Measurements from ENCODE around the gene NHERF2. TPM values are rescaled to one million over a fixed set of nuclear protein-coding genes. Genes with fewer than 3 reads are reported as not detected.
A peak's percentile ranks its signal among the peaks of the same experiment; 100 is the strongest.

Gene NHERF2
- total RNA-seq, 4 donors from 2014 or later, result 45.3 to 130 (median 88.3) TPM

DNA sequence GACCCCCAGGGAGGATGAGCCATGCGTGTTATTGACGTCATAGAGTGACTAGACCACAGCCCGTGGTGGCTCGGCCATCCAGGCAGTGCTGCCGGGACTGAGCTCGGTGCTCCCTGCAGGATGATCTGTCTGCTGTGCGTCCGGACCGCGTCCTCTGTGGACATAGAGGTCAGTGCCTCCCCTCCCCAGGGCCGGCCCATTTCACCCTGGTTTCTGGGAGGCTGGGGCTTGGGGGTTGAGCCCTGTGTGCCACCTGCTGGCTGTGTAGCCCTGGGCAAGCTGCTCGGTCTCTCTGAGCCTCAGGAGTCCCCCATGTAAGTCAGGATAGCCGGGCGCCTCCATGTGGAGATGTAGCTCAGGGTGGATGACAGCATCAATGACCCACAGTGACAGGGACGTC, 29.4 kb downstream of the NHERF2 start:
- no peaks in the 10 kb centered on the region for H3K9me3 ChIP-seq
- DNase-seq (ENCODE audit: extremely low spot score), result no peak
- no peaks in the 10 kb centered on the region for H3K4me1 ChIP-seq
- TF ChIP-seq, protein P1, sequence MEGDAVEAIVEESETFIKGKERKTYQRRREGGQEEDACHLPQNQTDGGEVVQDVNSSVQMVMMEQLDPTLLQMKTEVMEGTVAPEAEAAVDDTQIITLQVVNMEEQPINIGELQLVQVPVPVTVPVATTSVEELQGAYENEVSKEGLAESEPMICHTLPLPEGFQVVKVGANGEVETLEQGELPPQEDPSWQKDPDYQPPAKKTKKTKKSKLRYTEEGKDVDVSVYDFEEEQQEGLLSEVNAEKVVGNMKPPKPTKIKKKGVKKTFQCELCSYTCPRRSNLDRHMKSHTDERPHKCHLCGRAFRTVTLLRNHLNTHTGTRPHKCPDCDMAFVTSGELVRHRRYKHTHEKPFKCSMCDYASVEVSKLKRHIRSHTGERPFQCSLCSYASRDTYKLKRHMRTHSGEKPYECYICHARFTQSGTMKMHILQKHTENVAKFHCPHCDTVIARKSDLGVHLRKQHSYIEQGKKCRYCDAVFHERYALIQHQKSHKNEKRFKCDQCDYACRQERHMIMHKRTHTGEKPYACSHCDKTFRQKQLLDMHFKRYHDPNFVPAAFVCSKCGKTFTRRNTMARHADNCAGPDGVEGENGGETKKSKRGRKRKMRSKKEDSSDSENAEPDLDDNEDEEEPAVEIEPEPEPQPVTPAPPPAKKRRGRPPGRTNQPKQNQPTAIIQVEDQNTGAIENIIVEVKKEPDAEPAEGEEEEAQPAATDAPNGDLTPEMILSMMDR (IDR thresholded peaks at IDR 0.05), result peak in 2 of 3 experiments; percentile 9 to 19
- no peak for TF ChIP-seq POLR2AphosphoS5 (IDR thresholded peaks at IDR 0.05)
- H3K4me3 ChIP-seq, result no peak overlapping the region
- 71% methylated on average over 10 of the region's 15 CpGs for WGBS
- no peak overlapping the region for H3K27ac ChIP-seq (replicated peaks in 1 of 4)
- peaks cover 35 to 96% (median 90%) of the 10 kb centered on the region in 4 donors for H3K36me3 ChIP-seq
- intact Hi-C loops (cut with DNase I), result no loop called here
- H3K27me3 ChIP-seq, result no peaks in the 10 kb centered on the region

DNA sequence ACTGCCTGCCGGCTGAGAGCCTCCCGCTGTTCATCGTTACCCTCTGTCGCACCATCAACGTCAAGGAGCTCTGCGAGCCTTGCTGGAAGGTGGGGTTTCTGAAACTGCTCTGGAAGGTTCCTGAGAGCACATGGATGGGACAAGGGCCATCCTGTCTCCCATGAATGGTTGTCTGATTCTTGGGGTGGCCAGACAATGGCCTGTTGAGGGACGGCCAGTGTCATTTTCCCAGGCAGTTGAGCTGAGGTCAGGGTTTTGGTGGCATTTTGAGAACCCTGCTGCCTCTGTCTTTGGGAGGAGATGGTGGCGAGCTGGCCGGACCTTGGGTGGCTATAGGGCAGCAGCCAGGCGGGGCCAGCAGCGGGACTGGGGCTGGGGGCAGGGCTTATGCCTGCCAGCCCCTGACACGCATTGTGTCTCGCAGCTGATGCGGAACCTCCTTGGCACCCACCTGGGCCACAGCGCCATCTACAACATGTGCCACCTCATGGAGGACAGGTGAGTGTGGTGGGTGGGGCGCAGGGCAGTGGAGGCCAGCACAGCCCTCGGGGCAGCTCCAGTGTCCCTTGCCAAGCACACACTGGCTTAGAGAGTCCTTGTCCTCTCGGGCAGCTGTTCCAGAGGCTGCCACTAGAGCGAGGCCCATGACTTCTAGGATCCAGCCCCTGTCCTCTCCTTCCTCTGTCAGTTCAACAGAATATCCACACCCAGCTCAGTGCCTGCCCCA, 30.1 kb downstream of the NHERF2 start:
- 79% methylated on average over 8 of the region's 19 CpGs for WGBS
- TF ChIP-seq EP300 (IDR thresholded peaks at IDR 0.05) (no peak), POLR2A (IDR thresholded peaks at IDR 0.05; ENCODE audit: low read depth) (no peak), POLR2AphosphoS5 (IDR thresholded peaks at IDR 0.05) (no peak)
- TF ChIP-seq, protein P1 (IDR thresholded peaks at IDR 0.05), result peak in 1 of 3 experiments; percentile 27
- DNase-seq (ENCODE audit: extremely low spot score), result no peak
- Histone ChIP-seq H3K27me3 (no peaks in the 10 kb centered on the region), H3K4me1 (no peaks in the 10 kb centered on the region), H3K27ac (replicated peaks in 1 of 4) (no peak overlapping the region), H3K4me3 (no peak overlapping the region), H3K36me3 (peaks cover 35 to 96% (median 90%) of the 10 kb centered on the region in 4 donors), H3K9me3 (no peaks in the 10 kb centered on the region)
- intact Hi-C loops (cut with DNase I), result no loop called here

DNA sequence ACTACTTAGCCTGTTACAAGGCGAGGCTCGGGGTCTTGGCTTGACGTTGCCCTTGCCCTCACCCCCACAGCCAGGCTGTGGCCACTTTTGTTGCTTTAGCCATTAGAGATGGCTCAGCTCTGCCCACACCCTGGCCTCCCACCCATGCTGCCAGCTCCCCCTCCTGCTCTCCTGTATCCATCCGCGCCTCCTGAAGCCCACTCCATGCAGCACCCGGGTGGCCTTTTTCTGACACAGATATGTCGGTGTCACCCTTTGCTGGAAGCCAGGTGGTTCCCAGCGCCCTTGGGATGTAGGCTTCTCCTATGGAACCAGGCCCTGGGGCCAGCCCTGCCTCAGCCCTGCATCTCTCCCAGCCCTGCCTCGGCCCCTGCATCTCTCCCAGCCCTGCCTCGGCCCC, 30.7 kb downstream of the NHERF2 start:
- no peak for DNase-seq (ENCODE audit: extremely low spot score)
- 95% methylated on average over 7 of the region's 10 CpGs for WGBS
- H3K4me1 ChIP-seq, result no peaks in the 10 kb centered on the region
- no peak for TF ChIP-seq EP300 (IDR thresholded peaks at IDR 0.05)
- TF ChIP-seq, protein P1 (IDR thresholded peaks at IDR 0.05), result no peak
- no peak for TF ChIP-seq POLR2AphosphoS5 (IDR thresholded peaks at IDR 0.05)
- no peak for TF ChIP-seq POLR2A (IDR thresholded peaks at IDR 0.05; ENCODE audit: low read depth)
- H3K36me3 ChIP-seq, result peaks cover 35 to 96% (median 90%) of the 10 kb centered on the region in 4 donors
- no peak overlapping the region for H3K4me3 ChIP-seq
- H3K27ac ChIP-seq (replicated peaks in 1 of 4), result no peak overlapping the region
- intact Hi-C loops (cut with DNase I), result no loop called here
- no peaks in the 10 kb centered on the region for H3K9me3 ChIP-seq
- no peaks in the 10 kb centered on the region for H3K27me3 ChIP-seq

DNA sequence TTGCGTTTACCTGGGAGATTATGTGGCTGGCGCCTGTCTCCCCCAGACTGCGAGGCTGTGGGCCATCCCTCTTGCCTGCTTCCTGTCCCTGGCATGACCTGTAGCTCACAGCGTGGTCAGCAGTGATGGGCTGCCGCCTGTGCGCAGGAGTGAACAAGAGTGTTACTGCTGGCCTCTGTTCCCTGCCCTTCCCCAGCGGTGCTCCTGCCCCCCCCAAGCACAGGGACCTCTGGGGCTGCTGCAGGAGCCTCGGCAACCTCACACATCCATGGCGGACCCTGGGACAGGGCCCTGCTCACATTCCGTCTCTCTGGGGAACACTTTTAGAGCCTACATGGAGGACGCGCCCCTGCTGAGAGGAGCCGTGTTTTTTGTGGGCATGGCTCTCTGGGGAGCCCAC, 31.7 kb downstream of the NHERF2 start:
- H3K36me3 ChIP-seq, result peaks cover 36 to 96% (median 90%) of the 10 kb centered on the region in 4 donors
- no peak overlapping the region for H3K4me3 ChIP-seq
- no peak for DNase-seq (ENCODE audit: extremely low spot score)
- H3K9me3 ChIP-seq, result no peaks in the 10 kb centered on the region
- WGBS, result 87% methylated on average over 6 of the region's 13 CpGs
- TF ChIP-seq POLR2AphosphoS5 (IDR thresholded peaks at IDR 0.05) (no peak), POLR2A (IDR thresholded peaks at IDR 0.05; ENCODE audit: low read depth) (no peak), EP300 (IDR thresholded peaks at IDR 0.05) (no peak)
- TF ChIP-seq, protein P1 (IDR thresholded peaks at IDR 0.05), result no peak
- H3K27ac ChIP-seq (replicated peaks in 1 of 4), result no peak overlapping the region
- intact Hi-C loops (cut with DNase I), result no loop called here
- H3K4me1 ChIP-seq, result no peaks in the 10 kb centered on the region
- no peaks in the 10 kb centered on the region for H3K27me3 ChIP-seq

DNA sequence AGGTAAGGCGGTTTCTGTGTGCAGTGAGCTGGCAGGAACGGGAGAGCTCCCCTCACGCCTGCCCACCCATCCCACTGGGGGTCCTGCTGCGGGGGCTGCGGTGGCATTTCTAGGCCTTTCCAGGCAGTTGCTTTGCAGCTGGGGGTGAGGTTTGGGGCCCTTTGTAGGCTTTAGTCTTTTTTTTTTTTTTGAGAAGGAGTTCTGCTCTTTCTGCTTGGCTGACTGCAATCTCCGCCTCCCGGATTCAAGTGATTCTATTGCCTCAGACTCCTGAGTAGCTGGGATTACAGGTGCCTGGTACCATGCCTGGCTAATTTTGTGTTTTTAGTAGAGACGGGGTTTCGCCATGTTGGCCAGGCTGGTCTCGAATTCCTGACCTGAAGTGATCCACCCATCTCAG, 32.2 kb downstream of the NHERF2 start:
- Histone ChIP-seq H3K4me3 (no peak overlapping the region), H3K27ac (replicated peaks in 1 of 4) (no peak overlapping the region), H3K9me3 (no peaks in the 10 kb centered on the region), H3K27me3 (no peaks in the 10 kb centered on the region), H3K4me1 (no peaks in the 10 kb centered on the region), H3K36me3 (peaks cover 33 to 96% (median 90%) of the 10 kb centered on the region in 4 donors)
- DNase-seq (ENCODE audit: extremely low spot score), result no peak
- intact Hi-C loops (cut with DNase I), result no loop called here
- 95% methylated on average over 10 of the region's 10 CpGs for WGBS
- TF ChIP-seq, protein P1 (IDR thresholded peaks at IDR 0.05), result no peak
- TF ChIP-seq EP300 (IDR thresholded peaks at IDR 0.05) (no peak), POLR2AphosphoS5 (IDR thresholded peaks at IDR 0.05) (no peak)

Measured in esophagus muscularis mucosa (tissue), 4 donors.